HPDE6-E6E7 (cell line): Measurements from ENCODE around the gene PKHD1.

Experiments used
- DNase-seq: peaks from one replicate; pipeline ENCODE4 v3.0.0; 2011; ENCODE audit warnings: missing footprints; ENCODE audit errors: extremely low spot score

Gene PKHD1

DNA sequence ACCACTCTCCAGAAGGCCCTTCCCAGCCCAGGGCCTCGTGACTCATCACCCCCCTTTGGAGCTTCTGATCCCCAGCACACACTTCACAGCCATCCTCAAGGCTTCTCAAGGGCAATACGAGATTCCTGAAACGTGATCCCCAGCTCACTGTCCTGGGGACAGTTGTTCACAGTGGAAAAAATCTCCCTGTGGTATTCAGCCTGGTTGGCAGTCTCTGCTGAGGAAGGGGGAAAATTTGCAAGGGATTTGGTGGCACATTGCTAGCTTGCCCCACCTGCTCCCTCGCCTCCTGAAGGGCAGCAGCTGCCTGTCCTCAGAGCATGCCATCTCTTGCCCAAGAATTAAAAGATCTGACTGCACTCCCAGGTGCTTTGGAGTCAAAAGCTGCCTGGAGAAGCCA lies 20.7 kb upstream of the PKHD1 start:
- no peak for DNase-seq

DNA sequence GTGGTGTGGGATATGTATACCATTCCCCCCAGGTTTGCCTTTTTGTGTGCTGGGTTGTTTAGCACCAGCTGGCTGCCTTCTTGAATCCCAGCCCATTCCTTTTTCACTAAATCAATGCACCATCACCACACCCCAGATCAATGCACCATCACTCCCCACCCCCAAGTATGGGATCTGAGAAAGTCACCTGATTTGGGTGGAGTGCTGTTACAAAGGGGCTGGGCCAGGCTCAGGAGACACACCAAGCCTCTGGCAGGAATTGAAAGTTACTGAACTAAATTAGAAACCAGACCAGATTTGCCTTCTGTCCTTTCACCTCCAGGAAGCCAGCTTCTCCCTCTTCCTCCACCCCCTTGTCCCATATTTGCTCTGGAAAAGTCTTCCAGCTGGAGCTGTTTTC lies 19.6 kb upstream of the PKHD1 start:
- no peak for DNase-seq

DNA sequence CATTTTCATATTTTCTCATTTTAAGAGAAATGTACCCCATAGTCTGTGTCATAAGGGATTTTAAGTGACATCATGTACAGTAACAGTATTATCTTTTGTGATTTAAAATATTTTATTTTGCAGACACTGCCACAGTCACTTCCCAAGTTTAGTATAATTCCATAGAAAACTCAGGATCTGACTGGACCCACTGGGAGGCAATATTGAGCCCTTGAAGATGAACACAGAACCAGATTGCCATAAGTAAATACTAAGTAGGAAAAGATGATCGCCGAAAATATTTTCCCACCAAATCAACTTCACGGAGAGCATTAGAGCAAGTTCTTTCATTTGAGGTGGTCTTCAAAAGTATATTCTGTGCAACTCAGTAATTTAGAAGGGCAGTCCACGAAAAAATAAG lies 17.6 kb upstream of the PKHD1 start:
- no peak for DNase-seq

DNA sequence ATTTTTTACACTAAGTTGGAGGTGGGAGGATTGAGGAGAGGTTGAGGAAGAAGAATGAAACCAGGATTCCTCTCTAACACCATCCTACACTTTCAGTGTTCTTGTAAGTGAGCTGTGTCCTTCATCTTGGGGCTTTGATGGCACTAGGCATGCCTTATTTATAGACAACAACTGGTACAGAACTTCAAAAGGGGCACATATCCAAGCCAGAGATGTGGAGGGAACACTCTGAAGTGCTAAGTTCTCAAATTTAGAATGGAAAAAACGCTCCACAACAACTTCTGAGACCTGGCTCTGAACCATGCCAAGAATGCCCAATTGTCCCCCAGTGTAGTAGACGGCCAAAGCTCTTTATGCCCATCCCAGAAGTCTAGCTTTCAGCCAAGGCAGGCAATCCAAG lies 16.2 kb upstream of the PKHD1 start:
- no peak for DNase-seq

DNA sequence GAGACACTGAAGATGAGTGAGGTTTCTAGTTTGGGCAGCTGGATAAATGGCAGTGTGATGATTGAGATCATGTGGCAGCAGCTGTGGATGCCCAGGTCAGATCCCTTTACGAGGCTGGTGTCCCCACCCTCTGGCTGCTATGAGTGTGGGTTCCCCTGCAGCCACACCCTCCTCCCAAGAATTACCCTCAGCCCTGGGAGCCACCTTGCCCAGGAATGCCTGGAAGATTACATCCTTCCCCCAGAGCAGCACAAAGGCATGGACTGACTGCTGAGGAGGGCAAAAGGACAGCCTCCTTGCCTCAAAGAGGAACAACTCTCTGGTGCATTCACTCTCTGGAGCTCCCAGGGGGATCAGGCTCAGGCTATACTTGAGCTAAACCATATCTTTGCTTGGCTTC lies 15.0 kb upstream of the PKHD1 start:
- DNase-seq, result no peak

DNA sequence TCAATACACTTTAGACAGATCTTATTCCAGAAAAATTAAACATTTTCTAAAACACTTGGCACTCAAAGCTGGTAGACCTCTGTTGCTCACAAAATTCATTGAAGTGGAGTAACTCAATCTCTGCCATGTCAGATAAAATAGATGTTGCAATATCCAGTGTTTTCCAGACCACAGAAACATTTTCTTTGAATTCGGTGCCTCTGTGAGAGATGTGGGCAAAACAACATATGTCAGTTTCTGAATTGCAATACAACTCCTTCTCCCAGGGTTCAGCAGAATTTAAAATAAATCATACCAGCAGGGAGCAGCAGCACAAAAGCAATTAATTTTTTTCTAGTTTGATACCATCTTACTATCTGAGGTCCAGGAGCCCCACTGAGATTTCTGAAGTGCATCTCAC lies 11.3 kb upstream of the PKHD1 start:
- DNase-seq, result no peak

DNA sequence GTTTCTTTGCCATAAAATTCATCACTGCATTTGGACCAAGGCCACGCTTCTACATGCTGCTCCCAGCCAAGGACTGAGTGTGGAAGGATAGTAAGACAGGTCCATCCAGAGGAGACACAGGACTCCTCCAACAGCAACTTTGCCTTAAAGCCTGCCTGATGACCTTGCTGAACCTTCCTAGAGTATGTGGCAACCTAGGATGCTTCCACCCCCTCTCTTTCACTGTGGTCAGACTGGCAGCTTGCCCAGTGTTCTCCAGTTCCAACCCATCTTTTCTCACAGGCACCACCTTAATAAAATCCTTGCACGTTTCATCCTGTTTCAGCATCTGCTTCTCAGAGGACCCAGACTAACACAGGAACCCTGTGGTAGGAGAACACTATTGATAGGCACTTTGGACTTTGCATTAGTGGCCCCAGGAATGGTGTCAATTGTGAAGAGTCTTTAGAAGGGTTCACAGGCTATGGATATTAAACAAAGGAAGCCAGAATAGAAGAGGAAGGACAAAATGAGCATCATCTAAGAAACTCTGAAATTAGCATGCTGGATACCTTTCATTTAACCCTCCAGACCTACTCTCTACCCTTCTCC lies 2.4 kb upstream of the PKHD1 start:
- DNase-seq, result peak; percentile 32

DNA sequence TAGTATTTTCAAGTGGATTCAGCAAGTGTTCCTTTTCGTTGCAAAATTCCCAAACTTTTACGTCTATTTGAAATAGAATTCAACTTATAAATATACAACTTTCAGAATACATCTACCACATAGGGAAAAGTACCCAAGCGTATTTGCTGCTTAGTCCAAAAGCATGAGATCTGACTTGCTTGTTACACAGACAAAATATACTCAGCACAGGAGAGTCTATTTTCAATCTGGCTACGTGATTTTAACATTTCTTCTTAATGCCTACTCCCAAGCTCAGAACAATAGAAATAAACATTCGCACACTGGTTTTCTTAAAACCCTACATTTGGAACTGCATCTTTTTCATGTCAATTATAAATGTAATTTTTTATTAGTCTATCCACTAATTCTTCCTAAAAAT lies 672 bp downstream of the PKHD1 start:
- DNase-seq, result no peak

DNA sequence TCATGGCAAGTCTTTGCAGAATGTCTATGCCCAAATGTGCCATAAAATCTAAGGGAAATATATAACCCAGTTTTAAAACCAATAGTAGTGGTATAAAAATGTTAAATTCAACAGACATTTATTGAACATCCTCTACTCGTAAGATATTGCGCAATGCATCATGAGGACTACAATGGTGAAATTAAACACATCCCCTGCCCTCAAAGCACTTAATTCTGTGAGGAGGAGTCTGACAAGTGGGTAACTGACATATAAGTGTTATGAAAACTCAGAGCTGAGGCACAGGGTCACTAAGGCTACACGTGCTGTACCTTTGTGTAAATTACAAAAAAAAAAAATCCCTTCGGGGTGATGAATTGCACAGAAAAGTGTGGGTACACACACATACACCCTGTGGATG lies 6.2 kb downstream of the PKHD1 start:
- no peak for DNase-seq

DNA sequence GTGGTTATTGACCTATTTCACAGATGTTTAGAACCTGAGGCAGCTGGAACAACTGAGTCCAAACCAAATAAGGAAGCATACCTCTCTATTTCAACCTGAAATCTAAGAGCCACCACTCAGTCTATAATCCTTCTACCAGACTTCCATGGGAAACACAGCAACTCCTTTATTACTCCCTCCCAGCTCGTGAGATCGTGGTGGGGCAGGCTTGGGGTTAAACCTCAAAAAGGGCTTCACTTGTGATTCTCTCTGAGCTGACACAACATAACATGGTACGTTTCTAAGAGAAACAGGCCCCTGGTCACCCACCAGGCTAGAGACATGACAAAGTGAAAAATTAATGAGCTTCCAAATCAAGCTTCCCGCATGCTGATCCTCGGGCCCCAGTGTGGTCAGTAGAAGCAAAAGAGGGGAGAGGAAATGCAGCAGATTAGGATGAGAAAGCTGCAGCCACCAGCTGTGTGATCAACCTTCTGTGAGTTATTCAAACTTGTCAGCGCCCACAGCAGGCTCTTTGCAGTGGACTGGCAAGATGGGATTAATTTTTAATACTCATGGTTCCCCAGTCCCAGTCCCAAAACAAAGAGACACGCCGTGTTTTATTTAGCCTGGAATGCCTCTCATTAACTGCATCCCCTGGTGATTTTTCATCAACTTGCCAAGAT lies 9.3 kb downstream of the PKHD1 start:
- DNase-seq, result no peak

DNA sequence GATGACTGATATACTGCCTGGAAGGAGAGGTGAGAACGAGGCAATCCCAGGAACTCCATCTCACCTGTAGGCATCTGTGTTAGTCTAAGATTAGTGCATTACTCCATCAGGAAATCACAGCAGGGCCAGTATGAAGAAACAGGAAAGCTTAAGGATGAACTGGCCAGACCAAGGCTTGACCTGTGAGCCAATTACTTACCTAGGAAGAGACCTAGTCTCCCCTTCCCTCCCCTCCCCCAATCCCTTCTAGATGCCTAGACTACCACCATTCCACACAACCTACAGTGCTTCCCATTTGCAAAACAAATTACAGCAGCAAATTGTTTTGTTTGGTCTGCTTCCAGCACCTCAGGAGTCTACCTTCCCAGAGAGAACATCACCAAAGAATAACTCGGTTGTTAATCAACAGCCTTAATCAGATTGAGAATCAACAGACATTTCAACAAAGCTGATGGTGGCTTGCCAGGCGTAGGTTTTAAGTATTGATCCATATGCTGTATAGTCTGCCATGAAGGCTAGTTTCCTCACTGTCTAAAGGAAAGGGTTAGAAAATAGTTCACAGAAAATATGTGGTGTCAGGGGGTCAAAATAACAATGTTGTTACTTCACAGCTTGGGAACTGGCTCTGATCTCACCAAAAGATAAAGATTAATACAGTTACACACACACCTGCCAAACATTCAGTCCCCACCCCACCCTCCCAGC lies 10.1 kb downstream of the PKHD1 start:
- DNase-seq, result no peak

DNA sequence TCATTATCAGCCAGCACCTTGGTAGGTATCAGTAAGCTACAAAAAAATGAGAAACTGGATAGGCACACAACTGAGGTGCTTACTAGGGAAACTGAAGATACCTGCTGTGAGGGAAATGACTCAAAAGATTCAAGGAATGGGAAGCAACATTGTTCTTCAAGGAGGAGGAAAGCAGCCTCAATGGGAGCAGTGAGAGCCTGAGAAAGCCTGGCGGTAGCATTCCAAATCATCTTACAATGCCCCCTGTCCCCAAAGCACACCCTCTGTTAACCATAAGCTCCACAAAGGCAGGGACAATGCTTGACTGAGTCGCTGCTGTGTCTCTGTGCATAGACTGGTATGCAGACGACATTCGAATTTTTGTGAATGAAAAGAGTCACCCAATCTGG lies 10.6 kb downstream of the PKHD1 start:
- DNase-seq, result no peak

DNA sequence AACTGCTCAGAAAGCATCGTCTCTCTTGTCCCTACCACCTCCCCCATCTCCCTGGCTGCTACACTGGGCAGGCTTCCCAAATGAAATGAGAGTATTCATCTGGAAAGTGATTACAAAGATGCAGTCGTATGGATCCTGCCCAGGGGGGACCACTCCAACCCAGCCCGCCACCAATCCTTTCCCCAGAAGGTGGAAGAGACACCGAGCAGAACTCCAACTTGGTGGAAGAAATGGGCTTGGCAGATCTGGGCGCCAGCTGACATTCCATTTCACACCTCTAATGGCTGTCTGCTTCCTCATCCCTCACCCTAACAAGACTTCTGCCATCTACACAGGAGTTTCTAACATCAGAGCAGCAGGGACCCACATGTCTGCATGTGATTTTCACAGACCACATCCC lies 12.7 kb downstream of the PKHD1 start:
- no peak for DNase-seq

DNA sequence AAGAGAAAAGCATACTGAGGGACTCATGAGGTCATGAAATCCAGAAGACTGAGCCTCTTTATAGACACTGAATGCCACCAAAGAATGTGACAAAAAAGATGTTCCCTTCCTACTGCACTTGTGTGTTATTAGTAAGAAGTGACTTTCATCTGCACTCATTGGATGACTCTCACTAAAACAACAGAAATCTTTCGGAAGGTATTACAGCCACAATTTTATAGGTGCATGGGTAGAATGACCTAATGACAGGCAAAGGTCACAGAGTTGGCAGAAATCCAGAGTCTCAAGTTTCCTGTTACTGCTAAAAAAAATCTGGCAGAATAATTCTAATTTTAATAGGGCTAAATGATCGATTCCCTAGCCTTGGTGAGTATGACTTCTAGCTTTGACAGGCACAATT lies 13.3 kb downstream of the PKHD1 start:
- no peak for DNase-seq

DNA sequence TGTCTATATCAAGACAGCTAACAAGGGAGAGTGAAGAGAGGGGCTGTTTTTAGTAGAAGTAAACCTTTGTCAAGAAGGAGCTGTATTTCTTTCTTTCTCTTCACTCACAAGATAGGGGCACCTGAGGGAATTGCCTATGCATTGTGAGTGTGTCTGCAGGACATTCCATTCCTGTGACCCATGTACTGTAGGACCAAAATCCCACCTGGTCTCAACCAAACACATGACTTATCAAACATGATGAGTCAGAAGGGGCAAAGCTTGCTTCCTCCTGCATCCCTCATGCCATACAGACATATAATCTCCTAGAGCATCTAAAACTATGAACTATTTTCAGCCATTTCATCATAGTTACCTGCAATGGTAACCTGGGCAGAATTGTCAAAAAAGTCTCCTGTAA lies 21.8 kb downstream of the PKHD1 start:
- peak; percentile 45 for DNase-seq

DNA sequence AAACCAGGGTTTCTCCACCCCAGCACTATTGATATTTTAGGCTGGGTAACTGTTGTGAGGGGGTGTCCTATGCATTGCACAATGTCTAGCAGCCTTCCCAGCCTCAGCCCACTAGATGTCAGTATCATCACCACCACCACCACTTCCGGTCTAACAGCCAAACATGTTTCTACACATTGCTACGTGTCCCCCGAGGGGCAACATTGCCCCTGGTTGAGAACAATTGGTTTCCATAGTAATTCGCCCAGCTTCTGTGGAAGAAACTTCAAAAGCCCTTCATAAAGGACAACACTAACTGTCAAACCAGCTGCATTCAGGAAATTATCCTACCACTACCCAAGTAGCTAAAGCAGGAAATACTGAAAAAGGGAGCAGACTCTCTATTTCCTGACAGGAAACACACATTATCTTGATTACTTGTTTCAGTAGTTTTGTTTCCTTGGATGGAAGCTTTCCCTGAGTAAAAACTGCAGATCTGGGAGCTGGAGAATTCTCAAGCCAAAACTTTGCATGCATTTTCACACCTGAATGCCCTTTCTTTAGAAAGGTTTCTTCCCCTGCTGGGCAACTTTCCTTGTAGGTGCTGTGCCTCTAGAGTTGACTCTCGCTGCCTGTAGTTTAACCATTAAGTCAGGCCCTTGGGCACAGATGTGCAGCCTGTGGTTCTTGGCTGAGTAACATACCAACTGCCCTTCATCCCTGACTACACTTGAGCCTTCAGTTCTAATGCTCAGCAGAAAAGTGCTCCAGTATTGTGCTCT lies 23.6 kb downstream of the PKHD1 start:
- peak; percentile 49 for DNase-seq

DNA sequence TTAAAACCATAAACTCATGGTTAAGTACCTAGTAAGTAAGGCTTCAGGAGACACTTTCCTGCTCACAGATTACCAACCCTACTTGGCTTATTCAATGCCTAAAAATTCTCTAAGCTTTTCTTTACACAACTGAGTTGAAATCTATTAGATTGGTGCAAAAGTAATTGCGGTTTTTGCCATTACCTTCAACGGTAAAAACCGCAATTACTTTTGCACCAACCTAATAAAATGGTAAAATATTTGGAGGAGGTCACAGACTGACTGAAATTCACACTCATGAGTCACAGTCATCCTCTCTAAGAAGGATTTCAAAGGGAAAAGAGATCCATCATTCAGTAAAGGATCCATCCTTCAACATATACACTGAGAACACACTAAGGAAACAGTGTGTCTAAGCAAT lies 25.9 kb downstream of the PKHD1 start:
- no peak for DNase-seq

DNA sequence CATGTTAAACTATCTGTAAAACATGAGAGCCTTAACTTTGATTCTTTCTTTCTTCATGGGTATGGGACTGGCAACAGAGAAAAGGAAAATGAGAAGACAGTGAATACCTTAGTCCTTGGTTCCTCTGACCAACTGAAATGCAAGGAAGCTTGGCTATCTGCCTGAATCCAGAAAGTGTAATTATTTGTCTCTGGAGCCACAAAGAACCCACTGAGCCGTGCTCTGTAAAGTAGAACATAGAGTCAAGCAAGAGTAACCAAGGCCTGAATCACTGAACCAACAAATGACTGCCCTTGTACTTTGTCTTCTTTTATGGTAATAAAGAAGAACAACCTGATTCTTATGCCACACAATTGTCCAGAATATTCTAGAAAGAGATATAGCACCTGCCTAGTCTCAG lies 27.6 kb downstream of the PKHD1 start:
- DNase-seq, result no peak

DNA sequence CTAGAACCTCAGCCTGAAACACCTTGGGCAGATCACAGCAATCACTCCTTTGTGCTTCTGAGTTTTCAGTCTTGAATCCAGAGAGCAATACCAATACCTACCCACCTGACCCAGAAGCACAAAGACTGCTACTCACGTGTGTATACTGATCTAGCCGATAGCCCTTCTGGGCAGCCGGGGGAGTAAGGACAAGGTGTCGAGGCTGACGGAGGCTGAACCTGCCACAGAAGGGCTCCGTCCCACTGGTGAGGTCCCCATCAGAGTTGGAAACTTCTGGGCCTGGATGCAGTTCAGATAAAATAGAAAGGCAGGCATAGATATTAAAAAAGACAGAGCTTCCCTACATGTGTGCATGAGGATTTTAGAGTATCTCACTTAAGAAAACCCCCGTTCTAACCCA lies 32.0 kb downstream of the PKHD1 start:
- DNase-seq, result no peak

DNA sequence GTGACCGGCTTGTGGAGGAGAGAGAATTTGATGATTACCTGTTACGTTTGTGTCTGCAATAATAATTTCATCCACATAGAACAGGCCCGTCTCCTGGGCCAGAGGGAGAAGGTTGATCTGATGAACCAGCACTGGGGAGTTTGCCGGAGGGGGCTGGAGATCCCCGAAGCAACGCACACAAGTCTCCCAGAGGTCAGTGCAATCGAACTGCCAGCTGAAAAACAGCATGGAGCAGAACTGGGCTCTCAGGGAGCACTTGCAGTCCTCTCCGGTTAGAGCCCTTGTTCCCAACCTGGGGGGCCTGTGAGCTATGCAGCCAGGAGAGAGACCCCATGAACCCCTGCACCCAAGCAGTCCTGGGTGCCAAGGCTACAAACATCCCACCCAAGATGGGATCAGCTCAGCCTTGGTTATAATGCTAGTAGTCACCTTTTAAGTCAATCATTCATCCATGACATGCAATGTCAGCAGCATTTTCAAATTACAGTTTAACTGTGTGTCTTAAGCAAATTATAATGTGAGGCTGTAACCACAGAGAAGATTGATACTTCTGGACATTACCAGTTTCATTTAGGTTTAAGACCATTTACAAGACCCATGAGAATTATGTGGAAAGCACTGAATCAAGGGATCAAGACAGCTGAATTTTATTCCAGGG lies 34.2 kb downstream of the PKHD1 start:
- DNase-seq, result no peak

DNA sequence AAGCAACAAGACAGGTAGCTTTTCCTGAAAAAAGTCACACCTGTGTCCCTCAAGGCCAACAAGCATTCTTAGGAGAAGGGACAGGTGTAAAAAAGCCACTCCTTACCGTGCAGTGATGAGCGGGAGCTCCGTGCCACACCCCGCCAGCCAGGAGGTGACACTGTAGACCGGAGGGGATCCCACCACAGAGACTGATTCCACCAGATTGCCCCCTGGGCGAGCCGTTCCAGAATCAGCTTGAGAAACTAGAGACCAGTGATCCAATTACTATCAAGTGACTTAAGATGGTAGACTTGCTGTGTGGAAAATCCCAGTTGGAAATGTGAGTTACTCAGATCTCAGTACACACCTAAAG lies 37.4 kb downstream of the PKHD1 start:
- DNase-seq, result no peak
